RWPE2 (cell line): ENCODE results near the gene C1QTNF6.
A peak's percentile ranks its signal among the peaks of the same experiment; 100 is the strongest.

ENCODE experiments used
- ATAC-seq: fragments of 200-7000 bp; cut with Tn5 transposase; 3 replicates; pipeline ENCODE4 v1.9.1; 2021; ENCODE audit warnings: low read depth
- DNase-seq: peaks from one replicate; pipeline ENCODE4 v3.0.0-alpha.2; 2020; ENCODE audit warnings: low spot score
- H3K27ac ChIP-seq: fragments of 450-650 bp; 2 replicates; pipeline ENCODE4 v1.5.1; 2017; ENCODE audit warnings: mild to moderate bottlenecking; ENCODE audit not compliant: poor library complexity, severe bottlenecking
- H3K27me3 ChIP-seq: fragments of 250-450 bp; sonication (Bioruptor Pico); 2 replicates; pipeline ENCODE4 v1.5.1; 2021; ENCODE audit warnings: mild to moderate bottlenecking, moderate library complexity; ENCODE audit not compliant: insufficient read depth, poor library complexity, severe bottlenecking
- H3K36me3 ChIP-seq: fragments of 250-450 bp; sonication (Bioruptor Pico); 2 replicates; pipeline ENCODE4 v1.5.1; 2020; ENCODE audit warnings: low read depth, mild to moderate bottlenecking, moderate library complexity
- H3K4me1 ChIP-seq: fragments of 250-450 bp; sonication (Bioruptor Pico); 2 replicates; pipeline ENCODE4 v1.5.1; 2021; ENCODE audit warnings: mild to moderate bottlenecking, moderate library complexity; ENCODE audit not compliant: insufficient read depth, poor library complexity, severe bottlenecking
- H3K4me3 ChIP-seq: fragments of 250-450 bp; sonication (Bioruptor Pico); 2 replicates; pipeline ENCODE4 v1.5.1; 2021; ENCODE audit warnings: mild to moderate bottlenecking, moderate library complexity; ENCODE audit not compliant: severe bottlenecking
- H3K9me3 ChIP-seq: fragments of 250-450 bp; sonication (Bioruptor Pico); 2 replicates; pipeline ENCODE4 v1.5.1; 2021; ENCODE audit warnings: mild to moderate bottlenecking, moderate library complexity; ENCODE audit not compliant: severe bottlenecking
- TF ChIP-seq, protein P1 (sequence below): fragments of 450-650 bp; IDR thresholded peaks from one replicate; pipeline ENCODE4 v1.5.1; 2017; ENCODE audit warnings: mild to moderate bottlenecking, moderate library complexity; ENCODE audit not compliant: poor library complexity, severe bottlenecking

Gene C1QTNF6

GRCh38 chr22:37188901-37189466 lies 937 bp upstream of the C1QTNF6 start:
- peak; percentile 19 for ATAC-seq
- DNase-seq, result peak; percentile 29
- peaks cover 42% of the 10 kb centered on the region for H3K4me1 ChIP-seq
- H3K36me3 ChIP-seq, result no peaks in the 10 kb centered on the region
- no peaks in the 10 kb centered on the region for H3K27me3 ChIP-seq
- no peaks in the 10 kb centered on the region for H3K9me3 ChIP-seq
- H3K27ac ChIP-seq, result peak overlapping the region; percentile 92
- H3K4me3 ChIP-seq, result no peak overlapping the region
- TF ChIP-seq, protein P1, sequence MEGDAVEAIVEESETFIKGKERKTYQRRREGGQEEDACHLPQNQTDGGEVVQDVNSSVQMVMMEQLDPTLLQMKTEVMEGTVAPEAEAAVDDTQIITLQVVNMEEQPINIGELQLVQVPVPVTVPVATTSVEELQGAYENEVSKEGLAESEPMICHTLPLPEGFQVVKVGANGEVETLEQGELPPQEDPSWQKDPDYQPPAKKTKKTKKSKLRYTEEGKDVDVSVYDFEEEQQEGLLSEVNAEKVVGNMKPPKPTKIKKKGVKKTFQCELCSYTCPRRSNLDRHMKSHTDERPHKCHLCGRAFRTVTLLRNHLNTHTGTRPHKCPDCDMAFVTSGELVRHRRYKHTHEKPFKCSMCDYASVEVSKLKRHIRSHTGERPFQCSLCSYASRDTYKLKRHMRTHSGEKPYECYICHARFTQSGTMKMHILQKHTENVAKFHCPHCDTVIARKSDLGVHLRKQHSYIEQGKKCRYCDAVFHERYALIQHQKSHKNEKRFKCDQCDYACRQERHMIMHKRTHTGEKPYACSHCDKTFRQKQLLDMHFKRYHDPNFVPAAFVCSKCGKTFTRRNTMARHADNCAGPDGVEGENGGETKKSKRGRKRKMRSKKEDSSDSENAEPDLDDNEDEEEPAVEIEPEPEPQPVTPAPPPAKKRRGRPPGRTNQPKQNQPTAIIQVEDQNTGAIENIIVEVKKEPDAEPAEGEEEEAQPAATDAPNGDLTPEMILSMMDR, result no peak

DNA sequence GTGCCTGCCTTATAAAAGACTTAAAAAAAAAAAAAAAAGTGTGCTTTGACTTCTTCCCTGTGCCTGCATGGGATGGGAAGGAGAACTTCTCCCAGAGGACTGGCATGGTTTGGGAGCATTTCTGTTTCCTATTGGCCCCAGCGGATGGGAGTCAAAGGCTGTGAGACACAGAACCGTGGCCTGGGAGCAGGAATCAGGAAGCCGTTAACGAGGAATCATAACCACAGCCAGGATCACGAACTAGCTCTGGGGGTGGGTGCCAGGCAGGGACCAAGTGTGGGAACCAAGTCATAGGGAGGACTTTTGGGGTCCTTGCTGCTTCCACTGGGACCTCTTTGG lies 526 bp downstream of the C1QTNF6 start:
- Histone ChIP-seq H3K27ac (peak overlapping the region; percentile 92), H3K27me3 (no peaks in the 10 kb centered on the region), H3K4me3 (peak overlapping the region; percentile 30), H3K36me3 (no peaks in the 10 kb centered on the region), H3K4me1 (peaks cover 42% of the 10 kb centered on the region), H3K9me3 (no peaks in the 10 kb centered on the region)
- TF ChIP-seq, protein P1, result no peak
- ATAC-seq (peak; percentile 26; the same call in 2 of the 3 replicates), DNase-seq (peak; percentile 47)

DNA sequence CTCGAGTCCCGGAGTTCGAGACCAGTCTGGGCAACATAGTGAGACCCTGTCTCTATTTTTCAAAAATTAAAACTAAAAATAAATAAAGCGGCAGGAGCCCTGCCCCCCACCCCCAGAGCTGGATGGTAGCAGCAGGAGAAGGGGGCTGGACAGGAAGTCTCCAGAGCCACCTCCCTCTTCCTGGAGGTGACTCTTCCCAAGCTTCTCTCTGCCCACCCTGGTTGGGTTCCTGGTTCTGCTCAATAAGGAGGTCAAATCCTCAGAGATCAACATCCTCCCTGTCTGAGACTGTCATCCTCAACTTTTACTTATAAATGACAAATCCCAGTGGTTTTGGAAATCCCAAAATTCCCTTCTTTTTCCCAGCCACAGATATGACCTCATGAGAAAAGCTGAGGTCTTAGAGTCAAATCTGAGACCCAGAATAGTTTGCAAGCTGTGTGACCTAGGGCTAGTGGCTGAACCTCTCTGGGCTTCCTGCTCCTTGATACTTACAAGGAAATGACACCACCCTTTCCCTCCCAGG lies 987 bp downstream of the C1QTNF6 start:
- Histone ChIP-seq H3K27ac (peak overlapping the region; percentile 92), H3K9me3 (no peaks in the 10 kb centered on the region), H3K4me3 (peak overlapping the region; percentile 30), H3K4me1 (peaks cover 42% of the 10 kb centered on the region), H3K27me3 (no peaks in the 10 kb centered on the region), H3K36me3 (no peaks in the 10 kb centered on the region)
- TF ChIP-seq, protein P1, result no peak
- ATAC-seq (no peak), DNase-seq (peak; percentile 19)

GRCh38 chr22:37186228-37186996 lies 1.6 kb downstream of the C1QTNF6 start:
- peak; percentile 10 for DNase-seq

More at GRCh38 chr22:37186228-37186996, 1.6 kb downstream of the C1QTNF6 start:
- Histone ChIP-seq H3K4me3 (no peak overlapping the region), H3K27me3 (no peaks in the 10 kb centered on the region), H3K4me1 (peaks cover 42% of the 10 kb centered on the region), H3K36me3 (no peaks in the 10 kb centered on the region), H3K9me3 (no peaks in the 10 kb centered on the region), H3K27ac (peak overlapping the region; percentile 92)
- TF ChIP-seq, protein P1, result no peak
- ATAC-seq, result peak; percentile 28; the same call in 1 of the 3 replicates
